ENCODE measurements around the gene HCN3. TPM values are rescaled to one million over a fixed set of nuclear protein-coding genes. Genes with fewer than 3 reads are reported as not detected.
A peak's percentile ranks its signal among the peaks of the same experiment; 100 is the strongest.
"Not testable (repeated sequence)": the region's sequence is repeated elsewhere in the genome, so short reads cannot be mapped to it uniquely, and the experiment has no call there.

The HCN3 gene
- total and polyA plus RNA-seq, 8 donors, result 0.46 to 13.6 (median 1.9) TPM

DNA sequence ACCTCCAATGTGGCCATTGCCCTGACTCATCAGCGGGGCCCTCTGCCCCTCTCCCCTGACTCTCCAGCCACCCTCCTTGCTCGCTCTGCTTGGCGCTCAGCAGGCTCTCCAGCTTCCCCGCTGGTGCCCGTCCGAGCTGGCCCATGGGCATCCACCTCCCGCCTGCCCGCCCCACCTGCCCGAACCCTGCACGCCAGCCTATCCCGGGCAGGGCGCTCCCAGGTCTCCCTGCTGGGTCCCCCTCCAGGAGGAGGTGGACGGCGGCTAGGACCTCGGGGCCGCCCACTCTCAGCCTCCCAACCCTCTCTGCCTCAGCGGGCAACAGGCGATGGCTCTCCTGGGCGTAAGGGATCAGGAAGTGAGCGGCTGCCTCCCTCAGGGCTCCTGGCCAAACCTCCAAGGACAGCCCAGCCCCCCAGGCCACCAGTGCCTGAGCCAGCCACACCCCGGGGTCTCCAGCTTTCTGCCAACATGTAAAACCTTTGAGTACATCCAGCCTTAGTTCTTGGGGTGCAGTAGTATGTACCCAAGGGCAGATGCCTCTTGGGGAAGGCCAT is 10.8 kb downstream of the HCN3 start:
- H3K4me3 ChIP-seq, result no peak overlapping the region
- DNase-seq, result no peak
- H3K36me3 ChIP-seq, result peaks cover 0 to 18% (median 8%) of the 10 kb centered on the region in 4 donors
- peaks cover 0 to 6% (median 0%) of the 10 kb centered on the region in 3 donors for H3K27me3 ChIP-seq
- no peak overlapping the region for H3K27ac ChIP-seq
- TF ChIP-seq, protein P1, sequence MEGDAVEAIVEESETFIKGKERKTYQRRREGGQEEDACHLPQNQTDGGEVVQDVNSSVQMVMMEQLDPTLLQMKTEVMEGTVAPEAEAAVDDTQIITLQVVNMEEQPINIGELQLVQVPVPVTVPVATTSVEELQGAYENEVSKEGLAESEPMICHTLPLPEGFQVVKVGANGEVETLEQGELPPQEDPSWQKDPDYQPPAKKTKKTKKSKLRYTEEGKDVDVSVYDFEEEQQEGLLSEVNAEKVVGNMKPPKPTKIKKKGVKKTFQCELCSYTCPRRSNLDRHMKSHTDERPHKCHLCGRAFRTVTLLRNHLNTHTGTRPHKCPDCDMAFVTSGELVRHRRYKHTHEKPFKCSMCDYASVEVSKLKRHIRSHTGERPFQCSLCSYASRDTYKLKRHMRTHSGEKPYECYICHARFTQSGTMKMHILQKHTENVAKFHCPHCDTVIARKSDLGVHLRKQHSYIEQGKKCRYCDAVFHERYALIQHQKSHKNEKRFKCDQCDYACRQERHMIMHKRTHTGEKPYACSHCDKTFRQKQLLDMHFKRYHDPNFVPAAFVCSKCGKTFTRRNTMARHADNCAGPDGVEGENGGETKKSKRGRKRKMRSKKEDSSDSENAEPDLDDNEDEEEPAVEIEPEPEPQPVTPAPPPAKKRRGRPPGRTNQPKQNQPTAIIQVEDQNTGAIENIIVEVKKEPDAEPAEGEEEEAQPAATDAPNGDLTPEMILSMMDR (IDR thresholded peaks at IDR 0.05), result no peak
- TF ChIP-seq POLR2A (IDR thresholded peaks at IDR 0.05) (no peak), EP300 (IDR thresholded peaks at IDR 0.05) (no peak), POLR2AphosphoS5 (IDR thresholded peaks at IDR 0.05) (no peak)
- no peaks in the 10 kb centered on the region for H3K4me1 ChIP-seq
- no peaks in the 10 kb centered on the region for H3K9me3 ChIP-seq
- WGBS, 5 donors, result 93 to 97% (median 93%) methylated on average over 12 to 21 of the region's 21 CpGs
- intact Hi-C loops (cut with DNase I; ENCODE audit: low total_unique reads), result no loop called here

DNA sequence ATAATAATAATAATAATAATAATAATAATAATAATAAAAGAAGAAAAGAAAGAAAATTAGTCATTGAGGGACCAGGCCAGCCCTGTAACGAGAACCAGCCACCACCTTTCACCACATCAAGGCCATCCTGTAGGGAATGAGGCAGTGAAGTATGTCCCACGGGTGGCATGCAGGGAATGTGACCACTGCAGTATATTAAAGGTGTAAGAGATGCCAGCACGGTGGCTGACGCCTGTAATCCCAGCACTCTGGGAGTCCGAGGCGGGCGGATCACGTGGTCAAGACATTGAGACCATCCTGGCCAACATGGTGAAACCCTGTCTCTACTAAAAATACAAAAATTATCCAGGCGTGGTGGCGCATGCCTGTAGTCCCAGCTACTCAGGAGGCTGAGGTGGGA is 13.7 kb downstream of the HCN3 start:
- H3K9me3 ChIP-seq; DNase-seq; H3K36me3 ChIP-seq; H3K27ac ChIP-seq; H3K4me3 ChIP-seq; intact Hi-C loops (cut with DNase I; ENCODE audit: low total_unique reads): not testable (repeated sequence)
- Histone ChIP-seq H3K4me1 (peaks cover 7 to 12% (median 9%) of the 10 kb centered on the region in 4 donors), H3K27me3 (peaks cover 13 to 35% (median 22%) of the 10 kb centered on the region in 3 donors)
- WGBS, 5 donors, result 83 to 90% (median 89%) methylated on average over 10 of the region's 10 CpGs

DNA sequence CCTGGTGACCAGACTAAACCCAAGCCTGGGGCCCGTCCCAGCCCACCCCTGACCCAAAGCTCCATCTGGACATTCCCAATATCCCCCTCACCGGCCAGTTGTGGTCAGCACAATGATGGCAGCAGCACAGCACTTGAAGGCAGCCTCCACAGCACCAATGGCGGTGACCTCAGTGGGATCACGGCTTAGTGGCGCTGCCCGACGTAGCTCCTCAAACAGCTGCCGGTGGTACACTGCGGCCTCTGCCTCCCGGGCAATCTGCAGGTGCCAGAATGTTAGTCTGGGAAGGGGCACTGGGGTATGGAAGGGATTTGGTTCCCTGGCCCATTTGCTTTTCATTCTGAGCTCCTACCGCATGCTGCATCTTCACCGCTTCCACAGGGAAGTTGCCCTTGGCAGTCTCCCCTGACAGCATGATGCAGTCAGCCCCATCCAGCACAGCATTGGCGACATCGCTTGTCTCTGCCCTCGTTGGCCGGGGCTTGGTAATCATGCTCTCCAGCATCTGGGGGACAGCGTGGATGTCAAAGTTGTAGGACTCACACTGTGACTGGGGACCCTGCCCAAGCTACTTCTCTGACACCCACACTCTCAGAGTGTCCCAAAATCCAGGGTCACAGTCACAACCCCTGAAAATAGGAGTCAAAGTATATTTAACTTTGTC is 16.0 kb downstream of the HCN3 start:
- 83 to 88% (median 85%) methylated on average over 17 of the region's 17 CpGs for WGBS, 5 donors
- Histone ChIP-seq H3K9me3 (no peaks in the 10 kb centered on the region), H3K36me3 (peaks cover 0 to 2% (median 0%) of the 10 kb centered on the region in 4 donors), H3K4me3 (no peak overlapping the region), H3K4me1 (peaks cover 7 to 12% (median 9%) of the 10 kb centered on the region in 4 donors), H3K27me3 (peaks cover 13 to 53% (median 27%) of the 10 kb centered on the region in 3 donors), H3K27ac (no peak overlapping the region)
- DNase-seq, result no peak
- intact Hi-C loops (cut with DNase I; ENCODE audit: low total_unique reads), result no loop called here
- no peak for TF ChIP-seq POLR2AphosphoS5 (IDR thresholded peaks at IDR 0.05)
- TF ChIP-seq EP300 (IDR thresholded peaks at IDR 0.05), result no peak
- TF ChIP-seq POLR2A (IDR thresholded peaks at IDR 0.05), result no peak
- TF ChIP-seq, protein P1 (IDR thresholded peaks at IDR 0.05), result no peak

DNA sequence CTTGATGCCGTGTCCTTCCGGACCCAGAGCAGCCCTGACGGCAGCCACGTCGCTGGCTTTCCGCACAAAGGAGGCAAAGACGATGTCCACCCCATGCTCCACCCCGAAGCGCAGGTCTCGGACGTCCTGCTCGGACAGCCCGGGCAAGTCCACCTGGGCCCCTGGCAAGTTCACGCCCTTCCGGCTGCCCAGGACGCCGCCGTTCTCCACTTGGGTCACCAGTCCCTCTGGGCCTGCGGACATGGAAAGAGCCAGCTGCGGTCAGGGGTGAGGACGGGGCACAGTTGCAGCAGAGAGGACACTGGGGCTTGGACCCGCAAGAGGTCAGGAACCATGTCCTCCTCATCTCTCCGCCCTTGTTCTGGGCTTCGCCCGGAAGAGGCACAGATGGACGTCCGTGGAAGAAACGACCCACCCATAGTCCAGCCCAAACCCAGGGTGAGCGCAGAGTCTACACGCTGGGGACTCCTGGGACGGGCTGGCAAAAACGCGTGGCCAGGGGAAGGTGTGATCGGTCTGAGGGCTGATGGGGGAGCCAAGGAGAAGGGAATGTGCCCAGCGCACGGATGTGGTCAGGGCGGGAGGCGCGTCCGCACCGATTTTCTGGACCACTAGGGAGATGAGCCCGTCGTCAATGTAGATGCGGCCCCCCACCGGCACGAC is 17.4 kb downstream of the HCN3 start:
- H3K27ac ChIP-seq, result no peak overlapping the region
- TF ChIP-seq, protein P1 (IDR thresholded peaks at IDR 0.05), result no peak
- TF ChIP-seq POLR2AphosphoS5 (IDR thresholded peaks at IDR 0.05) (no peak), POLR2A (IDR thresholded peaks at IDR 0.05) (no peak), EP300 (IDR thresholded peaks at IDR 0.05) (no peak)
- peaks cover 13 to 53% (median 27%) of the 10 kb centered on the region in 3 donors for H3K27me3 ChIP-seq
- H3K36me3 ChIP-seq, result no peaks in the 10 kb centered on the region
- no peak for DNase-seq
- H3K9me3 ChIP-seq, result no peaks in the 10 kb centered on the region
- WGBS, 5 donors, result 27 to 38% (median 29%) methylated on average over 44 to 46 of the region's 46 CpGs
- peak overlapping the region in 3 of 4 donors; percentile 13 to 27 (median 23) for H3K4me3 ChIP-seq
- intact Hi-C loops (cut with DNase I; ENCODE audit: low total_unique reads), result no loop called here
- H3K4me1 ChIP-seq, result peaks cover 7 to 12% (median 9%) of the 10 kb centered on the region in 4 donors
